SU-DHL-6 (cell line): Measurements from ENCODE around the gene ASPRV1.

Experiments used
- CTCF ChIP-seq: fragments of 200-600 bp; sonication (generic); IDR thresholded peaks from one replicate; pipeline ENCODE4 v1.5.1; 2017; ENCODE audit warnings: antibody characterized with exemption, mild to moderate bottlenecking, low read length, moderate library complexity; ENCODE audit not compliant: insufficient read depth, poor library complexity, severe bottlenecking
- EZH2phosphoT487 ChIP-seq: fragments of 200-600 bp; sonication (generic), shearing (Covaris generic); conservative IDR thresholded peaks from 2 replicates; pipeline ENCODE4 v1.6.1; 2018; ENCODE audit warnings: mild to moderate bottlenecking, antibody characterized with exemption, low read length, moderate library complexity, mixed read lengths

- no peak for TF ChIP-seq CTCF
- TF ChIP-seq EZH2phosphoT487, result no peak
These were observed 4.5 kb upstream of the ASPRV1 start for GRCh38 chr2:69965756-69966445.
